Left ventricle myocardium inferior (tissue), 1 donor: Measurements from ENCODE around the gene CTNNBL1. TPM values are rescaled to one million over a fixed set of nuclear protein-coding genes. Genes with fewer than 3 reads are reported as not detected.

Experiments
- DNase-seq: peaks from one replicate; pipeline ENCODE4 v3.0.0-alpha.2; 2020
- H3K27ac ChIP-seq: fragments of 200-600 bp; replicated peaks from 2 replicates; pipeline ENCODE4 v1.8.0; 2021
- H3K27me3 ChIP-seq: fragments of 200-600 bp; 2 replicates; pipeline ENCODE4 v1.8.0; 2021; ENCODE audit warnings: low read depth
- H3K36me3 ChIP-seq: fragments of 200-600 bp; 2 replicates; pipeline ENCODE4 v1.8.0; 2021
- H3K4me1 ChIP-seq: fragments of 200-600 bp; 2 replicates; pipeline ENCODE4 v1.8.0; 2021
- H3K4me3 ChIP-seq: fragments of 200-600 bp; 2 replicates; pipeline ENCODE4 v1.8.0; 2021; ENCODE audit warnings: mild to moderate bottlenecking, moderate library complexity
- H3K9me3 ChIP-seq: fragments of 200-600 bp; replicated peaks from 2 replicates; pipeline ENCODE4 v1.8.0; 2021
- CTCF ChIP-seq: fragments of 200-600 bp; IDR thresholded peaks from 2 replicates; pipeline ENCODE4 v1.8.0; 2021; ENCODE audit warnings: antibody characterized with exemption, mild to moderate bottlenecking, borderline replicate concordance
- intact Hi-C: fragments of 100-400 bp; cut with micrococcal nuclease; formaldehyde crosslinking; loops from one replicate; pipeline ENCODE4 v1.11.0; 2022
- total RNA-seq: library from RNA; stranded (reverse); fragmentation: NEBNext Ultra II Directional; extraction: Animal tissue kit (Norgen Biotek cat#: 25700); gene quantifications from one replicate; pipeline ENCODE4 v1.2.1, GENCODE V29; 2021
- donor health status: DM: no; HTN: yes; CAD: no; lungs with severe emphysema.

The CTNNBL1 gene
- total RNA-seq, 1 donor from 2014 or later = 58.8 TPM

- DNase-seq = no peak
- H3K4me3 ChIP-seq = no peak overlapping the region
- peaks cover 11% of the 10 kb centered on the region for H3K4me1 ChIP-seq
- H3K36me3 ChIP-seq = peaks cover 39% of the 10 kb centered on the region
- no peak overlapping the region for H3K27ac ChIP-seq
- H3K27me3 ChIP-seq = no peaks in the 10 kb centered on the region
- TF ChIP-seq CTCF = no peak
- no peaks in the 10 kb centered on the region for H3K9me3 ChIP-seq
- intact Hi-C loops = no loop called here
These were observed 145.1 kb downstream of the CTNNBL1 start for GRCh38 chr20:37838769-37839431.

GRCh38 chr20:37839432-37839827 is 145.6 kb downstream of the CTNNBL1 start:
- H3K4me1 ChIP-seq = peaks cover 11% of the 10 kb centered on the region
- DNase-seq = no peak
- intact Hi-C loops = no loop called here
- H3K36me3 ChIP-seq = peaks cover 44% of the 10 kb centered on the region
- H3K9me3 ChIP-seq = no peaks in the 10 kb centered on the region
- H3K27ac ChIP-seq = no peak overlapping the region
- H3K27me3 ChIP-seq = no peaks in the 10 kb centered on the region
- no peak overlapping the region for H3K4me3 ChIP-seq
- no peak for TF ChIP-seq CTCF

DNA sequence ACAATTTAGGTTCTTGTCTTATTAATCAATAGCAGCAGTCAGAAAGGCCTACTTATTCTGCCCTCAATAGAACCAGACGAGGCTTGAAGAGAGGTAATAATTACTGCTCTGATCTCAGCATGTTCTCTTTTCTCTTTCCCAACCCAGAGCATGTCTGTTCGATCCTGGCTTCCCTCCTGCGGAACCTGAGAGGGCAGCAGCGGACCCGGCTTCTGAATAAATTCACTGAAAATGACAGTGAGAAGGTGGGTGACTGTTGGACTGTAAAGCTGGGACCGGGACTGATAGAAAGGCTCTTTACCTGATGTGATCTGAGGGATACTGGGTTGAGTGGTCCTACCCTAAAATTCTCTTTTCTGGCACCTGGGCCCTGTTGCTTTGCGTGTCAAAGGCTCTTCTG is 146.1 kb downstream of the CTNNBL1 start:
- no peak overlapping the region for H3K27ac ChIP-seq
- intact Hi-C loops = no loop called here
- no peak for TF ChIP-seq CTCF

DNA sequence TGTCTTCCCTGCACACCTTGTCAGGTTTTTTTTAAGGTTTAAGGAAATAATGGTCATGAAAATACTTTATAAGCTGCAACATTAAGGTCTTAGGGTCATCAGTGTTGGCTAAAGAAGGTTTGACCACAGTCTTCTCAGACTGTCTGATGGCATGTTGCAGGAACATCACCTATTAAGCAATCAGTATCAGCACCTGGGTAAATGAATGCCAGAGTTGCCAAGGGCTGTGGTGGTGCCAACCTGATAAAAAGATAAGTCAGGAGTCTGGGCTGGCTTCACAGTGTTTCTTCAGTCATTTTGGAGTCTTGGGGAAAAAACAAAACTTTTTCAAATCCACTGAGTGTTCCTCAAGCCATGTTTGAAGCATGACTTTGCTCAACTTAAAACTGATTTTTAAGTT is 147.6 kb downstream of the CTNNBL1 start:
- H3K9me3 ChIP-seq = no peaks in the 10 kb centered on the region
- intact Hi-C loops = no loop called here
- no peak overlapping the region for H3K4me3 ChIP-seq
- peaks cover 27% of the 10 kb centered on the region for H3K4me1 ChIP-seq
- H3K27ac ChIP-seq = no peak overlapping the region
- no peaks in the 10 kb centered on the region for H3K27me3 ChIP-seq
- DNase-seq = no peak
- H3K36me3 ChIP-seq = peaks cover 47% of the 10 kb centered on the region
- no peak for TF ChIP-seq CTCF

More for the DNA sequence above, 146.1 kb downstream of the CTNNBL1 start:
- peaks cover 44% of the 10 kb centered on the region for H3K36me3 ChIP-seq
- no peaks in the 10 kb centered on the region for H3K9me3 ChIP-seq
- no peak overlapping the region for H3K4me3 ChIP-seq
- DNase-seq = no peak
- no peaks in the 10 kb centered on the region for H3K27me3 ChIP-seq
- H3K4me1 ChIP-seq = peaks cover 15% of the 10 kb centered on the region

DNA sequence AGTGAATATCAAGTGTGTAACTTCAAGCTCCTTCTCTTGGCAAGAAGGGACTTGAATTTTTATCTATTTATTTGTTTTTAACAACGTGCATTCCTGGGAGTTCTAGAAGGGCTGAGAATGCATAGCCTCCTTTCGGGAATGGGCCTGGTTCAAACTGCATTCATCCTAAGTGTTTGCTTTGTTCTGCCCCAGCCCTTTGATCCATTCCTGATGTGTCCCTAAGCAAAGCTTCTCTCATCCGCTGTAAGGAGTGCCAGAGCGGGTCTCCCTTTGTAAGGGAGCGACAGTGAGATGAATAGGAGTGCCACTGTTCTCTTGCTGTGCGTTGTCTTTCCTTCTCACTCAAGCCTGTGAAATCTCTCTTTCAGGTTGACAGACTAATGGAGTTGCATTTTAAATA is 148.1 kb downstream of the CTNNBL1 start:
- no peak for TF ChIP-seq CTCF
- Histone ChIP-seq H3K4me3 (no peak overlapping the region), H3K27ac (no peak overlapping the region), H3K27me3 (no peaks in the 10 kb centered on the region), H3K9me3 (no peaks in the 10 kb centered on the region), H3K36me3 (peaks cover 48% of the 10 kb centered on the region), H3K4me1 (peaks cover 22% of the 10 kb centered on the region)
- intact Hi-C loops = no loop called here
- no peak for DNase-seq
